GM21423 (cell line): ENCODE measurements around the gene PTPMT1.
"Not testable (repeated sequence)": the region's sequence is repeated elsewhere in the genome, so short reads cannot be mapped to it uniquely, and the experiment has no call there.

ENCODE experiments used
- ATAC-seq: cut with Tn5 transposase; IDR thresholded peaks from one replicate; pipeline ENCODE4 v1.9.1; 2021; ENCODE audit warnings: mild to moderate bottlenecking, moderate library complexity; ENCODE audit not compliant: unreplicated experiment

The PTPMT1 gene, protein sequence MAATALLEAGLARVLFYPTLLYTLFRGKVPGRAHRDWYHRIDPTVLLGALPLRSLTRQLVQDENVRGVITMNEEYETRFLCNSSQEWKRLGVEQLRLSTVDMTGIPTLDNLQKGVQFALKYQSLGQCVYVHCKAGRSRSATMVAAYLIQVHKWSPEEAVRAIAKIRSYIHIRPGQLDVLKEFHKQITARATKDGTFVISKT

DNA sequence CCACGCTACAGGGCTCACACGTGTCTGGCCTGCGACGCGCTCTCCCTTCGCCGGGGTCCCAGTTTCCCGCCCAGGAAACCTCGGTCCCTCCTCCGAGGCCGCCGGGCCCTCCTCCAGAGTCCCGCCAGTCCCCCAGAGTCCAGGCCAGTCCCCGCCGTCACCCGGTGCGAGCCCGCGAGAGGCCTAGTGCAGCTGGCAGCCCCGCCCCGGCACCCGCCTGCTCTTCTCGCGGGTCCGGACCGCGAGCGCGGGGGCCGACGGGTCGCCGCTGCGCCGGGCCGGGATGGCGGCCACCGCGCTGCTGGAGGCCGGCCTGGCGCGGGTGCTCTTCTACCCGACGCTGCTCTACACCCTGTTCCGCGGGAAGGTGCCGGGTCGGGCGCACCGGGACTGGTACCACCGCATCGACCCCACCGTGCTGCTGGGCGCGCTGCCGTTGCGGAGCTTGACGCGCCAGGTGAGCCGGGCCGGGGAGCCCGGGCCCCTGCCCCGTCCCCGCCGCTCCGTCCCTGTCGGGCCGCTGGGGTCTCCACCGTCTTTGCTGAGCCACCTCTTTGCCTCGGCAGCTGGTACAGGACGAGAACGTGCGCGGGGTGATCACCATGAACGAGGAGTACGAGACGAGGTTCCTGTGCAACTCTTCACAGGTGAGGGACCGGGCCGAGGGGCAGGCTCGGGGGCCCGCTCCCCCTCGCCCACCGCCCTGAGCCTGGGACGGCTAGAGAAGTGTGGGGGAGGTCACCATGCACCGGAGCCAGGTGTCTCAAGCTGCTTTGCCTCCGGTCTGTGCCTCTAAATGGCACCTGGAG is at the start of gene PTPMT1:
Gene PTPMT1 (plus strand): TSS at position 260 of the 809 bp plus-strand sequence. CDS start 24 bp downstream, at position 284.
- ATAC-seq = peak; percentile 83

DNA sequence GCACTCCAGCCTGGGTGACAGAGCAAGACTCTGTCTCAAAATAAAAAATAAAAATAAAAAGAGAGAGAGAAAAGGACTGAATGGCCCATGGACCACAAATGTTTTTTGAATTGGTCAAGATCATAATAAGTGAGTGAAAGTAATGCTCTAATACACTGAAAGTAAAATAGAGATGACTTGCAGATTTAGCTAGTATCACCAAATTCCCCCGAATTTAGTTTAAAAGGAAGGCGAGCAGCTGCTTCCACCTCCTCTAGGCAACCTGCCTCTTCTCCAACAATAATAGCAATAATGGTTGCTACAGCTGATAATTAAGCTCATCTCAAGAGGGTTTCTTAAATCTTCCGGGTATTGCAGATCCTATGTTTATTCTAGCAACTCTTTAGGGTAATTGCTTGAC is 49.2 kb upstream of the PTPMT1 start:
- ATAC-seq = no peak

DNA sequence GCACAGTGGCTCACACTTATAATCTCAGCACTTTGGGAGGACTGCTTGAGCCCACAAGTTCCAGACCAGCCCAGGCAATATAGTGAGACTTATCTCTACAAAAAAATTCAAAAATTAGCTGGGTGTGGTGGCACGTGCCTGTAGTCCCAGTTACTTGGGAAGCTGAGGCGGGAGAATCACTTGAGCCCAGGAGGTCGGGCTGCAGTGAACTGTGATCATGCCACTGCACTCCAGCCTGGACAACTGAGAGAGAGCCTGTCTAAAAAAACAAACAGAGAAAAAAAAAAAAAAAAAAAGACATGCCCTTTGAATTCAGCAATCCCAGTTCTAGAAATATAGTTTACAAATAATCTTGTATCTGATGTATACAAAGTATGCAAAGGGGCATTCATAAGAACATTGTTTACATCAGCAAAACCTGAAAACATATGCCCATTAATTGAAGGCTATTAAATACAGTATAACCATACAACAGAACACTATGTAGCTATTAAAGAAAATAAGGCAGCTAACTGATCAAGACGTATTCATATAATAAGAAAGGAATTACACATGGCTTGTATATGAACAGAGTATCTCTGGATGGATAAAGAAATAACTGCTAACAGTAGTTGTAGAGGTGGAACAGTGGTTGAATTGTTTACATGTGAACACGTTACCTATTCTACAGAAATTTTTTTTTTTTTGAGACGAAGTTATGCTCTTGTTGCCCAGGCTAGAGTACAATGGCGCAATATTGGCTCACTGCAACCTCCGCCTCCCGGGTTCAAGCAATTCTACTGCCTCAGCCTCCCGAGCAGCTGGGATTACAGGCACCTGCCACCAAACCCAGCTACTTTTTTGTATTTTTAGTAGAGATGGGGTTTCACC is 48.2 kb upstream of the PTPMT1 start:
- no peak for ATAC-seq

DNA sequence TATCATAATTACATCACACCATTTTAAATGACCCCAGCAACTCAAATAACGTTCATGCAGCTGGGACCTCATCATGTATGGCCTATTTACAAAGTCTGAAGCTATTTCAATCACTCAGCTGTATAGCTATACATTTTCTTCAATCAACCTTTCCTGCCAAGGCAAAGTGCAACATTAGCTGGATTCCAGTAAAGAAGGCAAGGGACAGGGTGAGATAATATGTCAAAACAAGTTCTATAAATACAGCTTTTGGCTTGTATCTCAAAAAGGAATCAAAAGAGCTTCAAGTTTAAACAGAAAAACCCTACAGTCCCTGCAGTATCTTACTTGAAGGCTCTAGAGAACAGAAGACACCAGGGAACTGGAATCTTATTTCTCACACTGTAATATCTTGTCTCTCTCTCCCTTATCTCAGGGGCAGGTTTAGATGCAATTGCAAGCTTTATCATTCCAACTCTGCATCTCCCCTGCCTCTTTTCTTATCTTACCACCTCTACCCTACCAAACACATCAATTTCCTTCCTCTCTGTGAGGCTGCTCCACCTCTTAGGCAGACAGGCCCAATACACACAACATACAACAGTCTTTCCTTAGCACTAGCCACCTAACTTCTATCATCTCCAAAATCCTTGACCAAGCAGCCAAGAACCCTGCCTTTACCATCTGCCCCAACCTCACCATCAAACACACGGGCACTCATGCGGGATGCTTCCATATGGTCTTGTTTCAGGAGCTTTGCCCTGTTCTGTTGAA is 47.0 kb upstream of the PTPMT1 start:
- ATAC-seq = no peak

DNA sequence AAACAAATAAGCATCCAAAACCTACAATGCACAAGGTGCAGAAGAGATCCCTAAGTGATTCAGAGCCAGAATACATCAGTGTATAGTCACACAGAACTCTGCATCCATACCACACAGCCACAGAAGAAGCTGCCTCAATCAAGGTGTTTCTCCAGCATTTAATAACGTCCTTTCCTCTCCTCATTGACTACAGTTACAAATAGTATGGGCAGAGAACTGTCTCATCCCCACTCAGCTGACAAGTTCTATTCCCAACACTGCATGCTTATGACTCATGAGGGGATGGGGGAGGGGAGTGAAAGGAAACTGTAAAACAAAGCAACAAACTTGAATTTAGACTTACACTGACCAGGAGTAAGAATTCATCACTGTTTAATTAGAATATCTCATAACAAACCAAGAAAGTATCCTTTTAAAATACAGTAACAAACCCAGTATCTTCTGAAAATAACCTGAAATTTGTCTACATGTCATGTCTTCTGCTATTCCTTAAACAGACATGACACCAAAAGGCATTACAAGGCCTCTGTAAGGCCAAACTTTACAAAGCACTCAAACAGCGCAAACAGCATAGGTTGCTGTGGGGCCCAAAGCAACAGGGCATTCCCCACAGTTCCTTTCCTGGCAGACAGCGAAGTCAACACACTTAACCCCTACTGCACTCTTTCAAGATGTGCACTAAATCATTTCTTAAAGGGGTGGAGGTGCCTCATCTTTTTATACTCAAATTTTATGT is 41.7 kb upstream of the PTPMT1 start:
- ATAC-seq = peak; percentile 54

DNA sequence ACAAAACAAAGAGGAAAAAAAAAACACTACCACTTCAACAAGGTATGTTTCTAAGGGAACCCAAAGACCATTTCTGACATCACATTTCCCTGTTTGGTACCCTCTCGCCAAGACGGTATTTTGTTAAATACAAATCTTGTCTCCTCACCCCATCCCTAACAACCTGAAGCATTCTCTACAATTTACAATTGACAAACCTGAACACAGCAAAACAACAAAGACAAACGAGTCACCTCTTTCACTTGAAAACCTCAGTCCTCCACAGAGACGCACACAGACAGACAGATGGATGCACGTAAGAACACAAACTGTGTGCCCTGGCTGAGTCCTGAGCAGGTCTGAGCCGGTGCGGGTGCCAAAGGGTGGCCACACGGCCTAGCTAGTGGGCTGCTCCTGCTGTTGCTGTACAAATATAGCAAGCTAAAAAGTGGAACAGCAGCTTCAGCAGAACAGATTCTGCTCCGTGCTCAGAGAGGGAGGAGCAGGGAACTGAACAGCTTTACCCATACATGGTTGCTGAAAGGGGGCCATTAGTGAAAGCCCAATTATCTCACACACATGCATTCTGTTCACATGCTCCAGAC is 41.0 kb upstream of the PTPMT1 start:
- ATAC-seq = no peak

DNA sequence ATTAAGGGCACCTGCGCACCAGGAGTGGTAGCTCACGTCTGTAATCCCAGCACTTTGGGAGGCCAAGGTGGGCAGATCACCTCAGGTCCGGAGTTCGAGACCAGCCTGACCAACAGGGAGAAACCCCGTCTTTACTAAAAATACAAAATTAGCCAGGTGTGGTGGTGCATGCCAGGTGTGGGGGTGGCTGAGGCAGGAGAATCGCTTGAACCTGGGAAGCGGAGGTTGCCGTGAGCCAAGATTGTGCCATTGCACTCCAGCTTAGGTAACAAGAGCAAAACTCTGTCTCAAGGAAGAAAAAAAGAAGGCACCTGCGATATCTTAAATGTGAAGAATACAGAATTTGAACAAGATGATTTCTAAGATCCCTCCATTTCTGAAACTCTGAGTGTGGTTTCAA is 39.4 kb upstream of the PTPMT1 start:
- ATAC-seq = not testable (repeated sequence)

DNA sequence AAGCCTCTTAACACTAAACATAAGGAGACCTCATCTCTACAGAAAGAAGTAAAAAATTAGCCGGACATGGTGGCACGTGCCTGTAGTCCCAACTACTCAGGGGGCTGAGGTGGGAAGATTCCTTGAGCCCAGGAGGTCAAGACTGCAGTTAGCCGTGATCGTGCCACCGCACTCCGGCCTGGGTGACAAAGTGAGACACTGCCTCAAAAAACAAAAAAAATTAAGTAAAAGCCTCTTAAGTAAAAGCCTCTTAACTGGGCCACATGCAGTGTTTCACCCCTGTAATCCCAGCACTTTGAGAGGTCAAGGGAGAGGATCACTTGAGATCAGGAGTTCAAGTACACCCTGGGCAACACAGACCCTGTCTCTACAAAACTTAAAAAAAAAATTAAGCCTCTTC is 38.2 kb upstream of the PTPMT1 start:
- no peak for ATAC-seq

DNA sequence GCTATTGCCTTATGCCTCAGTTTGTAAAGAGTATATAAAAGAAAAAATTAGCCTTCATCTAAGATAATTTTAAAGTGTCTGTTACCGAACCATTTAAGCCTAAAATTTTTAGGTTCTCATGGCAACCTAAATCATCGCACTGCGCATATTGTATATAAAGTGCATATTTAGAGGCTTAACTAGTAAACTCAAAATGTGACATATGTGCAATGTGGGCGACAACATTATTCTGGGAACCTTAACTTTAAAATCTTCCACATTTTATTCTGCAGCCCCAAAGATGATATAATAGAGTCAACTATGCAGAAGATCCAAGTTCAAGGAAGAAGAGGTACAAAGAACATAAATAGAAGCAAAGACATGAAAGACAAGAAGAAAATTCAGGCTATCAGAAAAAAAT is 35.4 kb upstream of the PTPMT1 start:
- no peak for ATAC-seq

DNA sequence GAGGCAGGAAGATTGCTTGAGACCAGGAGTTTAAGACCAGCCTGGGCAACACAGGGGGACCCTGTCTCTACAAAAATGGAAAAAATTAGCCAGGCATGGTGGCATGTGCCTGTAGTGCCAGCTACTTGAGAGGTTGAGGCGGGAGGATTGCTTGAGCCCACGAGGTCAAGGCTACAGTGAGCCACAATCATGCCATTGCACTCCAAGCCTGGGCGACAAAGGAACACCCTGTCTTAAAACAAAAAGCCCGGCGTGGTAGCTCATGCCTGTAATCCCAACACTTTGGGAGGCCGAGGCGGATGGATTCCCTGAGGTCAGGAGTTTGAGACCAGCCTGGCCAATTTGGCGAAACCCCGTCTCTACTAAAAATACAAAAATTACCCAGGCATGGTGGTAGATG is 34.7 kb upstream of the PTPMT1 start:
- ATAC-seq = not testable (repeated sequence)

DNA sequence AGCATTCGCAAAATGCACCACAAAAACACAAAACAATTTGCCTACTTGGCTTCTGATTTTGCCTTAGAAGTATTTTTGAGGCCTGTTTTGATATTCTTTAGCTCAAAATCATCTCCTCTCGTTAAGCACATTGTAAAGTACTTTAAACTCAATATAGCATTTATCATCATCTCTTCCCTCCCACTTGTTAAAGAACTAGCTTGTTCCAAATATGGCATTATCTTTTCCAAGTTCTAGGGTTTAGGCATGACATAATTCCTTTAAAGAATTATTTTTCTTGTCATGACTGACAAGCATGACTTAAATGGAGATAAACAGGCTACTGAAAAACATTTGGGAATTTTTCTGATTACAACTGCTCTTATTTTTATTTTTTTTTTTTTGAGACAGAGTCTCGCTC is 33.7 kb upstream of the PTPMT1 start:
- ATAC-seq = no peak

DNA sequence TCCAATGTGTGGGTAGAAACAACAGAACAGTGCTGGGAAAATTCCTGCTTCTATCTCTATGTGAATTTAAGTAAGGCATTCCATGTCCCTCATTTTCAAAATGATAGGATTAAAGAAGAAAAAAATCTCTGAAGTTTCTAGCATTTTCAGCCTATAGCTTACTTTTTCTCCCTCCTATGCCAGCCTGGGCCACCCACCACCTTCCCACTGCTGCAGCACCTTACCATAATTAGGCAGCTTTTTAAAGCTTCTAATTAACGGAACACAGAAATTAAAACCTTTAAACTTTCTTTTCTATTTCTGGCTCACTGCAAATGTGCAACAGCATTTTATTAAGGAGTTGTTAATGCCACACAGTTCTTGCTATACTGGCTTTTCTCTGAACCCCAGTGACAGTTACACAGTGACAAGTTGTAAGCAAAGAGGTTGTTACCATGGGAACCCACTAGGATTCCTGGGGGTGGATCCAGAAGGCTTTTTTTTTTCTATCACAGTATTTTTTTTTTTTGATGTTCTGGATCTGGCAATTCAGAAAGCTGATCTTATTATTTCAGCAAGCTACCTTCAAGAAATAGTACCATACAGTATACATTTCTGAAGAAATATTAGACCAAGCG is 32.7 kb upstream of the PTPMT1 start:
- no peak for ATAC-seq

DNA sequence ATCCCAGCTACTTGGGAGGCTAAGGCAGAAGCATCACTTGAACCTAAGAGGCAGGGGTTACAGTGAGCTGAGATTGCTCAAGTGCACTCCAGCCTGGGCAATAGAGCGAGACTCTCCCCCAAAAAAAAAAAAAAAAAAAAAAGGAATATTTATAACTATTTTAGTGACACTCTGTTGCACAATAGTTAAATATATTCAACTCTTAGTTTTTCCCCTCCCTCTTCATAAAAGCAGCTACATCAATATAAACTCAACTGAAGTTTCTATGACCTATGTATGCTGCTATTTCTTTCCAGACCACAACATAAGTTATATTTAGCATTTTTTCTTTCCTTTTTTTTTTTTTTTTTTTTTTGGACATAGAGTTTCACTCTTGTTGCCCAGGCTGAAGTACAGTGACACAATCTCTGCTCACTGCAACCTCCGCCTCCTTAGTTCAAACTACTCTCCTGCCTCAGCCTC is 31.7 kb upstream of the PTPMT1 start:
- no peak for ATAC-seq

DNA sequence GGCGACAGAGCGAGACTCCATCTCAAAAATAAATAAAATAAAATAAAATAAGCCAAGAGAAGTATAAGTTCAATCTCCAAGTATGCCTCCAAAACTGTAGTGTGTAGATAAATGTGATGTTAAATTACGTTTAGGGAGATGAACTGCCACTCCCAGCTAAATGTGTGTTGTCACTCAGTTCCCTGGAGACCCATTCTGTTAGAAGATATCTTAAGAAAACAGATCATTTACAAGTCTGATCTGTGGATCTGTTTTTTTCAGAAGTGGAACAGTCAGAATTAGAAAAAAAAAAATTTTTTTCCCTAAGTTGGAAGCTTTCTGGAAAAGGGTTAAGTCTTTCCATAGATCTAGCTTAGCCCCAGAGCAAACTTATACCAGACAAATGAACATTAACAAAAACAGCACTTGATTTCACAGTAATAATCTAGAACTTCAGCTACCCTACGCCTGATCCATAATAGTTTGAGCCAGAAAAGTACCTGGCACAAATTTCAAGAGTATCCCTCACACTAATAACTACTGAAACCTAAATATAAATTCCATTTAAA is 30.6 kb upstream of the PTPMT1 start:
- no peak for ATAC-seq

DNA sequence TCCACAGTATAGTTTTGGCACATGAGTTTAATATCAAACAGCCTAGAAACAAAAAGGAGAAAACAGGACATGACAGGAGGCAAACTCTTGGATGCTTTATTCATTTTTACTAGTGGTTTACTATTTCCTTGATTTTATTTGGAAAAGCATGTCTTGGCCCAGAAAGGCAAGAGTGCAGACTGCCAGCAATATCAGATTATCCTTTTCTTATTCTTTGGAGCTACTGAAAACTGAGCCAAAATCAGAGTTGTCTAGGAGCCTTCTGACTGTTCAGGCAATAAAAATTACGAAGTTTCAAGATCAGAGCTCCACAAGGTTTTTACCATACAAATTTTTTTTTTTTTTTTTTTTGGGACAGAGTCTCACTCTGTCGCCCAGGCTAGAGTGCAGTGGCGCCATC is 28.5 kb upstream of the PTPMT1 start:
- no peak for ATAC-seq

DNA sequence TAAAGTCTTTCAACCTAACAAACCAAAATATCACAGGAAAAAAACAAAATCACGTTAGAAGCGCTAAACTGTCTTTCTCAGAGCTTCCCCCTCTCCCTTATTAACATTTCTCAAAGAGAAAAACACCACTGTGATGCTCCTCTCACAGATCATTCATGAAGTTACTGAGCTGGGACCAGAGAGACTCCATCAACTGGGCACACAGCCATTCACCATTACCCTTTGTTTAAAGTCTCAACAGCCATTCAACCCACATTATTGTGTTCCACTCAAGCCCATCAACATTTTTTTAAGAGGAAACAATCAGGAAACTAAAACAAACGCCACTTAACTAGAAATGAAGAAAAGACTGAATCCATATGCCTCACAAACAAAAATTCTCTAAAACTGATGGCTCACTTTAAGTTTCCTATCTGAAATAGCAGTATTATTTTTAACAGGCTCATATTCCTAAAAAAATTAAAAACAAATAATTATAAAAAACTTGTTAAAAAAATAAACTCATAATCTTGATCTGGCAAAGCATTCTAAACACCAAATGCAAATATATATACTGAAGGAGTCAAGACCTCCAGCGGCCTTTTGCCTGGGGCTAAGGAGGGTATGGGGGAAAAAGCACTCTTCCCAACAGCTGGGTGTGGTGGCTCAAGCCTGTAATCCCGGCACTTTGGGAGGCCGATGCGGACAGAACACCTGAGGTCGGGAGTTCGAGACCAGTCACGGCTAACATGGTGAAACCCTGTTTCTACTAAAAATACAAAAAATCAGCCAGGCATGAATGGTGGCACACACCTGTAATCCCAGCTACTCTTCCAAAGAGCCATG is 26.4 kb upstream of the PTPMT1 start:
- no peak for ATAC-seq

DNA sequence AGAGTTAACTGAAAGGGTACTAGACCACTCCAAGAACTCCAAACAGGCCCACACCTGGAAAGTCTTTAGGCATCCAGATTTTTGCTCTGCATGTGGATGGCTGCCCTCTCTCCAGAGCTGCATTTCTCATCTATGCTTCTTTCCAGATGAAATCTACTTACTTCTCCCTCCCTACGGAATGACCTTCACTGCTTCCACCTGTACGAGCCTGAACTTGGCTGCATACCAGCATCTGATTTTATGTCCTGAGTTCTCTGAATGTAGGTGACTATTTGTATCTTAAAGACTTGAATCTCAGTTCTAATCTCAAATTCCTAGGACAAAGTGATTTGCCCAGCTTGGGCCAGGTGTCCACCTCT is 25.7 kb upstream of the PTPMT1 start:
- ATAC-seq = no peak

DNA sequence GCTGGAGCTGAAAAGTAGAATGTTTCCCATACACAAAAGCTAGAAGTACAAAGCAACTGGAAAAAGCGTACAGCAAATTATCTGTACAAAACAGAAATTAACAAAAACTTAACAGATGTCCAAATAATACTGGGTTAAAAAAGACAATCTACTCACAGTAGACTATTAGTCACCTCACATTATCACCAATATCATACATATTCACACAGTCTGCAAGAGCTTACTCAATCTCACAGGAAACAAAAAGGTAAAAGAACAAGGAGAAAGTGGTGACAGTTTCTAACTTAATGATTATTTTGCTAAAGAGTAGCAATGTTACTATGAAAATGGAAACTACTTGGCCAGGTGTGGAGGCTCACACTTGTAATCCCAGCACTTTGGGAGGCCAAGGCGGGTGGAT is 24.3 kb upstream of the PTPMT1 start:
- no peak for ATAC-seq
